NCI-H2227 (cell line): ENCODE measurements around the gene ITGA1.
A peak's percentile ranks its signal among the peaks of the same experiment; 100 is the strongest.
"Not testable (repeated sequence)": the region's sequence is repeated elsewhere in the genome, so short reads cannot be mapped to it uniquely, and the experiment has no call there.

Experiments used
- DNase-seq: peaks from one replicate; lab custom pipeline; 2025; ENCODE audit not compliant: unreplicated experiment; lab: John Stamatoyannopoulos, UW

The ITGA1 gene

DNA sequence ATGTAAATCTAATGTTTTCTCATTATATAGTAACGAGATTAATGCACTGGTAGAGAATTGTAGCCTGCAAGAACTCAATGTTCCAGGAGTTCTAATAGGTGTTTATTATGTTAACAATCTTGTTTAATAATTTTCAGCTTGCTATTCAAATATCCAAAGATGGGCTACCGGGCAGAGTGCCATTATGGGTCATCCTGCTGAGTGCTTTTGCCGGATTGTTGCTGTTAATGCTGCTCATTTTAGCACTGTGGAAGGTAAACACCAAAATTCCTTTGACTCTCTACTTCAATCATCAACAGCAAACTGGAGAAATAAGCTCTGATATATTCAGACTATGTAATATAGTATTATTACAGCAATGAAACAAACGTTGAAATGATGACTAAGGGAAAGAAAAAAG, 159.5 kb downstream of the ITGA1 start:
- no peak for DNase-seq

DNA sequence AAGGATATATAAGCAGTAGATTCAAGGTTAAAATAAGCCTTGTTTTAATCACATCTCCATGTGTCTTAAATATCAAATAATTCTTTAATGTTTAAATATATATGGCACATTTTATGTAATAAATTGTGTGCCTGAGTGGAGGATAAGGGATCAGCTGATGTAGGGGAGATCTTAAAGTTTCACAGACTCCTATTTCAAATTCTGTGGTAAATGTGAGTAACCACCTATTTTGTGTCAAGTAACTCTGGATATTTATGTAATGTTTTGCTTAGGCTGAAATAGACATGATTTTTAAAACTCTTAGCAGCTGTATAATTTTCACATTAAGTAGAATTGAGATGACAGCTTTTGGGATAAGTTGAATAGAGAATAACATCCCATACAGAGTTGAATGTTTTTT, 160.1 kb downstream of the ITGA1 start:
- DNase-seq: no peak

DNA sequence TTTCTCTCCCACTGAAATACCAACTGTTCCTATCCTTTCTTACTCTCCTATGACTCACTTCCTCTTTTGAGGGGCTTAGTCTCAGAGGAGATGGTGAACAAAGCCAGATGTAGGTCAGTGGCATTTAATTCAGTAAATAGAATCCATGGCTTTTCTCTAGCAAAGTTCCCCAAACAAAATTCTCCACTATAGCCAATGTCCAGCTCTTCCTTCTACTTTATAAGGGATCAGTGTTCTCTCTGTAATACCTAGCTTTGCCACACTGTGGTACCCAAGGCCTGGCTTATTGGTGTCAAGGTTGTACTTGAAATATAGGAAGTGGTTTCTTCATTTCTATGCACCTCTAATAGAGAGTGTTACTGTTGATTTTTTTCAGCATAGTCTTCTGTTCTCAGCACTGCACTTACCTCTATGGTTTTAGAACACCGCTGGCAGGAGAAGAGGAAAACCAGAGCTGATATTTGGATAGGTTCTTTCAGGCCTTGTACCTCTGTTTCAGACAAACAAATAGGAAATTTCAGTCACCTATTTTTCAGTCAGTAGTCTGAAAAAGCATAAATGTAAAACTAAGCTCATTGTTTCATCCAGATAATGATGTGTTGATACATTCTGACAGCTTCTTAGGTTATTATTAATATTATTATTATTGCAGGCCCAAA, 160.8 kb downstream of the ITGA1 start:
- peak; percentile 57 for DNase-seq

DNA sequence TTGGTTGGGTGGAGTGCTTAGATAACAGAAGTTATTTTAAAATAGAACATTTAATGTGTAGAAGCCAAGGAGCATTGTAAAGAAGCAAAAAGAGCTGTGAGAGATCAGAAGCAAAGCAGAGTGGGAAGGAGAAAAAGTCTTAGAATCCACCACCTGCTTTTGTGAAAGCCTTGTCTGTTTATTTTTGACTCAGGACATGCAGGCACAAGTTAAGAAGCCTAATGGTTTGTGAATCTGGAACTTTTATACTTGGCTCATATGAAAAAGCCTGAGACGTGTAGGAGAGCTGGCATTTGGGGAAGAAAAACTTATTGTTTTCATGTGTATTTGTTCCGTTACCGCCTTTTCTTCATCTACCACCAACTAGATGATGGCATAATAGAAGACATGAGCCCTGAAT, 163.0 kb downstream of the ITGA1 start:
- no peak for DNase-seq

DNA sequence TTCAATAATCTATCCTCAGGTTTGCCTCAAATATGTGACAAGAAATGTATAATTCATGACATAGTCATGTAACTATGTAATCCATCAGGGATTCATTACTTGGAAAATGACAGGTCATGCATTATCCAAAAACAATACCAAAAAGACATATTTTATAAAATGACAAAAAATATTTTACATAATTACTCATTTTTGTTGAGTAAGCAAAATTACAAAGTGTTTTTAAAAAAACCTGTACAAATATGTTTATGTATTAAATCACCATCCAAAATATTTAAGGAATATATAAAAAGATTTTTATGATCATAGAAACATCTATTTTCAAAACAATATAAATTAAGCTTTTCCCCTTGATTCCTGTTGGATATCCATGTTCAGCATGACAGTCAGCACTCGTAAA, 164.8 kb downstream of the ITGA1 start:
- no peak for DNase-seq

DNA sequence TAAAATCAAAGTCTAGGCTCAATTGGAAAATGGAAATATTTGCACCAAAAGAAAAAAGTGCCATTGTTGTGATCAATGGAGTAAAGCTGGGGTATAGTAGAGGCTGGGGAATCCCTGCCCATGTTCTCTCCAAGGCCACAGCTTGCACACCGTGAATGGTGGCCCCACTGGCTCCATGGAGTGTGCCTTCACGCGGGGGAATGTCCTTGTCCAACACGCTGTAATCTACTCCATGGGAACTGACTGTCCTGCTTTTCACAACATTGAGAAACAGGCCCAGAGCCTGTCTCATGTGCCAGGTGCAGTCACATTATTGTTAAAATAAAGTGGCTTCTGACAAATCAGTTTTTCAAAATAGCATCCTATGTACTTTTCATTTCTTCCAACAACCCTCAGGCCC, 168.3 kb downstream of the ITGA1 start:
- no peak for DNase-seq

DNA sequence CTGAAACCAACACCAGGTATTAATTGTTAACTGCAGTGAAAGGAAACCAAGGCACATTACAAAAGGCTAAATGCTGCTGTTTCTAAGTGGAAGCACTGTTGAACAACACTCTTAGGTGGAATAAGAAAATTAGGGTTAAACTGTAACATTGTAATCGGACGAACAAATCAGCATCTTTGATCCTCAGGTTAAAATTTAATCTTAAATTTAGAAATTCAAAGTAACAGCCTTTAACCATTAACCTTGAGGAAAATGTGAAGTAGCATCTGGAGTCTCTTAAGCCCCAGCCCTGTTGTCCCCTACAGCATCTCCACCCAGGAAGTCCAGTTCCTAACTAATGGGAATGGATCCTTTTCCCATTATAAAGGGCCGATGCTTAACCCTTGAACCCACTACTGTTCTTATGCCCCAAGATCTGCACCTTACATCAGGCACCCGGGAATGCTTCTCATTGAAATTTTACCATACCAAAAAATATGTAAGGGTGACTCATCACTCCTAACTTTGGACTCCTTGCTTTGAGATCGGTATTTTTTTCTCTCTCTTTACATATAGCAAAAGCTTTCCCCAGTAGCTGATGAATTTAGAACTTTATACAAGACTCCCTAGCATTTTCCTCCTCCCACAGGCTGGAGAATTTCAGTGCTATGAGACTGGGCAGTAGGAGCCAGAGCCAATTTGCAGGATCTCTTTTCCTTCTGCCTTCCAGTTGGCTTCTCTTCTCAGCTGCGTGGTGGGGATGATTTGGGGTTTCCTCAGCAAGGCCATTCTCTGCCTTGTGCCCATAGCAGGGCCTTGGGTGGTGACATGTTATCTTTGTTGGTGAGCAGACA, 169.4 kb downstream of the ITGA1 start:
- no peak for DNase-seq

DNA sequence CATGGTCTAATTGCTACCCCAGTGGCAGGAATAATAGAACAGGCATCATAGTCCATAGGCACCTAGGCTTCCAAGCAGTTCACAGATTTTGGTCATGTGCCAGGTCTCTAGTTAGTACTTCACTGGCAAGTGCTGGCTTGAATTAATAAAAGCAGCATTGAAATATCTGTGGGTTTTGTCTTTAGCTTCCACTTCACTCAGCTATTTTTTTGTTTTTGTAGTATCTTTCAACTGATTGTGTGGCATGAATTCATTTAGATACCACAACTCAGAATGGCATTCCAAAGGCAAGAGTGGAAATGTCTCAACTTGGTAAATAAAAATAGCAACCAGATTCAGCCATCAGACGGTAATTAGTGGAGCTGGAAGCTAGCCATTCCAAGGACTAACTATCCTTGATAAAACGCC, 173.6 kb downstream of the ITGA1 start:
- DNase-seq: no peak

DNA sequence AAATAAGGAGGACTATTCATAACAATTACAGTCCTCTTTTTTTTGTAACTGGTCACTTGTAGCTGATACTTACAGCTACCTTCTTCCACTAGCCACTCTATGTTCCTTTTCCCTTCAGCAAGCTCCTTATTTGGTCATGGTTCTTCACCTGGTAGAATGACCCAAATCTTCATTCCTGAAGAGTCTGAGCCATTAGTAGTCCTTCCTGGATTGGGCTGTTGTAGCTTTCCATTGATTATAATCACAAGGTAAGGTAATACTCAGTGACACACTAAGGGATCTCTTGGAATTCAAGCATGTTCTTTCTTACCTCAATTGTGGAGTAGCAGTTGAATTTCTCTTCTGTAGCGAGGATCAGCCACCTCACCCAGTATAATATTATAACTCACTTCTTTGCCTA, 175.9 kb downstream of the ITGA1 start:
- no peak for DNase-seq

DNA sequence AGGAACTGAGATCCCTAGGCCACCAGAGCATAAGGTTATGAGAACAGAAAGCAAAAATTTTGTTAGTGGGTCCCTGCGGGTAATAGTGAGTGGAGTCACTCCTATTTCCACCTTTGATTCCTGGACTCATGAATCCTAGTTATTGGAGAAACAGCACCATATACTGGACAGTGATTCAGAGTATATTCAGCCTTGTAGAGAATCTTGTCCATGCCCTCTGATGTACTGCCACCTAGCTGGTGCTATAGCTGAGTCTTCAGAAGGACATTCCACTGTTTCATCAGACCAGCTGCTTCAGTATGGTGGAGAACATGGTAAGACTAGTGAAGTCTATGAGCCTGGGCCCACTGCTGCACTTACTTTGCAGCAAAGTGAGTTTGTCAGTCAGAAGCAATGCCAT, 176.4 kb downstream of the ITGA1 start:
- DNase-seq: no peak

DNA sequence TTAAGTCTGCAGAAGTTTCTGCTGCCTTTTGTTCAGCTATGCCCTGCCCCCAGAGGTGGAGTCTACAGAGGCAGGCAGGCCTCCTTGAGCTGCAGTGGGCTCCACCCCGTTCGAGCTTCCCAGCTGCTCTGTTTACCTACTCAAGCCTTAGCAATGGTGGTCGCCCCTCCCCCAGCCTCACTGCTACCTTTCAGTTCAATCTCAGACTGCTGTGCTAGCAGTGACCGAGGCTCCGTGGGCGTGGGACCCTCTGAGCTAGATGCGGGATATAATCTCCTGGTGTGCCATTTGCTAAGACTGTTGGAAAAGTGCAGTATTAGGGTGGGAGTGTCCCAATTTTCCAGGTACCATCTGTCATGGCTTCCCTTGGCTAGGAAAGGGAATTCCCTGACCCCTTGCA, 188.4 kb downstream of the ITGA1 start:
- not testable (repeated sequence) for DNase-seq

DNA sequence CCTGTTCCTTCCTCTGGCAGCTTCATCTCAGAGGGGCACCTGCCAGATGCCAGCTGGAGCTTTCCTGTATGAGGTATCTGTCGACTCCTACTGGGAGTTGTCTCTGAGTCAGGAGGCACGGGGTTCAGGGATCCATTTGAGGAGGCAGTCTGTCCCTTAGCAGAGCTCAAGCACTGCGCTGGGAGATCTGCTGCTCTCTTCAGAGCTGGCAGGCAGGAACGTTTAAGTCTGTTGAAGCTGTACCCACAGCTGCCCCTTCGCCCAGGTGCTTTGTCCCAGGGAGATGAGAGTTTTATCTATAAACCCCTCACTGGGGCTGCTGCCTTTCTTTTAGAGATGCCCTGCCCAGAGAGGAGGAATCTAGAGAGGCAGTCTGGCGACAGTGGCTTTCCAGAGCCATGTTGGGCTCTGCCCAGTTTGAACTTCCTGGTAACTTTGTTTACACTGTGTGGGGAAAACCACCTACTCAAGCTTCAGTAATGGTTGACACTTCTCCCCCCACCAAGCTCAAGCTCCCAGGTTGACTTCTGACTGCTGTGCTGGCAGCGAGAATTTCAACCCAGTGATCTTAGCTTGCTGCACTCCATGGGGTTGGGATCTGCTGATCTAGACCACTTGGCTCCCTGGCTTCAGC, 189.7 kb downstream of the ITGA1 start:
- DNase-seq: no peak

DNA sequence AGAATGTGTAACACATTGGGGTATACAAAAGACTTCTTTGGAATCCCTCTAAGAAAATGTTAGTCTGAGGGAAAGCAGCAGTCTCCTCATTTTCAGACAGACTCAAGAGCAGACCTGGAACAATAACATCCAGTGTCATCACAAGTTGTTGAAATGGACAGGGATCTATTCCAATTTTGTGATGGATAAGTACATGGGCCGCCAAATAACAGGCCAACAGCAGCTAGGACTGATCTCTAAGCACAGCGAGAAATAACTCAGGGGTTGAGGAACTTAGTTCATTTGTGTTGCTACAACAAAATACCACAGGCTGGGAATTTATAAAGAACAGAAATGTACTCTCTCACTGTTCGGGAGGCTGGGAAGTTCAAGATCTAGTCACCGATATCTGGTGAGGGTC, 193.8 kb downstream of the ITGA1 start:
- no peak for DNase-seq

DNA sequence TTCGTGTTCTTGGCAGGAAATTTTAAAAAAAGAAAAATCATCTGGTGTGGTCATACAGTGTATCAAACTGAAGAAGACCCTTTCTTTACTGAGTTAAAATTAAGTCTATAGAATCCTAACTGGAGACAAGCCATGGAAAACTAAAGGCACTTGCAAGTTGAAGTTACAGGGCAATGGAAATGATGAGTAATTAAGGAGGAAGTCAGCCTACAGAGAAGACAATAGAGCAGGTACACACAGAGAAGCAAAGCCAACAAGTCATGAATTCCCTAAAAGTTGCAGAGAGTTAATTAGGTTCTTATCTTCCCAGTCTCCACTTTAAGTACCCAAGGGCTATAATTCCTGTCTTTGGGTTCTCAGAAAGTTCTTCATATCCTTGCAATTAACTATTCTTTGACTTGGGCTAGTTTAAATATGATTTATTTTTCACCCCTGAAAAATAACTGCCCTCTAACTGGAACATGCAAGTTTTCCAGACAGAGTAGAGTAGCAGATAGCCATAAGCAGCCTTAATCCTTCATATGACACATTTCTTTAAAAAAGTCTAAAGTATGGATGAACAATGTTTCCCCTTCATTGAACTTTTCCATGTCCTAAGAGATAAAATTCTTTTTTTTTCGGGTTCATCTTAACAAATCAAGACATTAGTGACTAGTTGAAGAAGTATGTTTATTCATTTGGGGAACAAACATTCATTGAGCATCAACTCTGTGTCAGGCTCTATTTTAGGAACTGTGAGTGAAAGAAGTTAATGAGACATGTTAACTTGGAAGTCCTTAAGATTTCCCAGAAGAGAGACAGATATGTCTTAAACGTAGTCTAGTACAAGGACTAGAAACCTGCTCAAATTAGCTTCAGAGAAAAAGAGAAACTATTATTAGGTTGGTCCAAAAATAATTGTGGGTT, 196.3 kb downstream of the ITGA1 start:
- DNase-seq: no peak

DNA sequence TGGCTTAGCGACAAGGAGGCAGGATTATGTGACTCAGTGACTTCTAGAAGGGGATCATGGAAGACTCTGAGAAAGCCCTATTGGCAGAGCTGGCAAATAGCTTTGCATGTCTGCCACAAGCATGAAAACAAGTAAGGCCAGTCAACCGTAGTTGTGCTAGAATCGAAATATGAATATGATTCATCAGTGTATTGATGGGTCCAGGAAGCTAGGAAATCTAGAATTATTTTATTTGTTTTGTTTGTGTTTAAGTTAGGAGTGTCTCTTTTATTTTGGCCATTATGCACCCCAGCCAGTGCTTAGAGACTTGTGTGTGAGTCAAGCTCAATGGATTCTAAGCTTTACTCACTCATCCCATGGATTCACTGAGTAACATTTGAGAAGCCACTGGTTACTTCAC, 197.6 kb downstream of the ITGA1 start:
- no peak for DNase-seq

DNA sequence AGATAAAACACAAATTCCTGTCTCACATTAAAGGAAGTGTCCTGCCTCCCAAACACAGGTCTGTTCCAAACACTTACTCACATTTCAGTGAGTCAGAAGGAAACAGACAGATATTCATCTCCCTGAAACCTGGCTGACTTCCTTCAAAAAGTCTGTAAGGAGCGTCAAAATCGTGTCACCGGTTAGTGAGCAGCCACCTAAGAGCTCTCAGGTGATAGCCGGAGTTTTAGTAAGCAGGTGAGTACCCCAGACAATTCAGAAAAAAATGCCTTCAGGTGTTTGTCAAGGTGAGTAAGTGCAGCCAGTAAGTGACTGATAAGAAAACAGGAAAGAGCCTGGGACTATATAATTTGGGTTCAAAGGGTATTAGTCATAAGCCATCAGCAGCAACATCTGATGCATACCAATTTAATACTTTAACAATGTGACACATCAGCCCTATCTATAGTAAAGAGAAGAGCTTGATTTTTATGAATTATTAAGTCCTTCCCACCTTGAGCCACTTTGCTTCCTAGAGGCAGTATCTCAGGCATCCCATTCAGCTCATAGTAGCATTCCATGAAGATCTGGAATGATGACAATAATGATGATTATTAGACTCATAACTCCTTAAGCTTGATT, 200.1 kb downstream of the ITGA1 start:
- DNase-seq: no peak

DNA sequence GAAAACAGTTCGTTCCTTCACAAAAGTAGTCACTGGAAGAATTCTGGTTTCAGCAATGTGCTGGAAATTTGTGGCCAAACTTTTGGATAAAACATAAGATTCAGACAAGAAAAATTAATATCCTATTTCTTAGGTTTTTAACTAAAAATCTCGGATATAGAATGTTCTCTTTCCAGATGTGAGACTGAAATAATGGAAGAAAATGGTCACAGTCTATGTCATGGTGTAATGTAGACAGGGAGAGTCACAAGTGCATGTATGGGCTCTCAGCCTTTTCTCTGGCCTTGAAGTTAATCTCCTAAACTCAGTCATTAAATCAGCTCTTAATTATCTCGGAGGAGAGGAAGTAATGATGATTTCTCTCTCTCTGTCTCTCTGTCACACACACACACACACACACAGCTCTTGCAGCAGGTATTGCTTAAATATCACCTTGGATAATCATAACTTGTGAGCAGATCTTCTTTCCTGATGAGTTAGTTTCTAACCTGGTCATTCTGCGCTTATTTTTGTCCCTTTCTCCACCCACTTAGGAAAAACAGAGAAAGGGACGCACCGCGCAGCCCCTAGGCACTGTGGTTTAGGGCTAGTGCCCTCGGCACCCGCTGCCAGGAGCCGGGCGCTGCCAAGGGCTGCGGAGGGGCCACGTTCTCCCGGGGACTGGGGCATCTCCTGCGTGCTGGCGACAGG, 200.8 kb downstream of the ITGA1 start:
- no peak for DNase-seq

DNA sequence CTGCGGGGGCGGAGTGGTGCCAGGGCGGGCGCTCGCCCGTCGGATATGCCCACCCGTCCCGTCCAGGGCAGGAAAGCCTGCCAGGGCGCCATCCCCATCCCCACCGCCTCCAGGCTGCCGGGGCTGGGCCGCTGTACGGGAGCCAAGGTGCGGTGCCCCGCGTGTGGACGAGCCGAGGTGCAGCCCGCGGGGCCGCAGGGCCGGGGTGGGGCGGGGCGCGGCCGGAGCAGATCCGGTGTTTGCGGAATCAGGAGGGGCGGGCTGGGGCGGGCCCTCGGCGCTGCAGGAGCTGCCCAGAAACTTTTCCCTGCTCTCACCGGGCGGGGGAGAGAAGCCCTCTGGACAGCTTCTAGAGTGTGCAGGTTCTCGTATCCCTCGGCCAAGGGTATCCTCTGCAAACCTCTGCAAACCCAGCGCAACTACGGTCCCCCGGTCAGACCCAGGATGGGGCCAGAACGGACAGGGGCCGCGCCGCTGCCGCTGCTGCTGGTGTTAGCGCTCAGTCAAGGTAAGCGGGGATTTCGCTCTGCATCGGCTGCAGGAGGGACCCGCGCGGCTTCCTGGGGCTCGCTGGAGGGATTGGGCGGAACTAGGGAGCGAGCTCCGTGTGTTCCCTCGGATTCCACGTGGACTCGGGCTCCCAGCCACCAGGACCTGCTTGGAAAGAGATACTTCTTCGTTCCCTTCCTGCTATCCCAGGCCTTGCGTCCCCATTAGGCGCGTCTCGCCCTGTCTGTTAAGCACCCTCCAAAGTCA, 201.5 kb downstream of the ITGA1 start, which contains the start of gene ITGA2:
ITGA2 (plus strand) TSS at position 328 of the 756 bp plus-strand sequence; CDS start at position 445, 117 bp downstream.
- peak; percentile 3 for DNase-seq

DNA sequence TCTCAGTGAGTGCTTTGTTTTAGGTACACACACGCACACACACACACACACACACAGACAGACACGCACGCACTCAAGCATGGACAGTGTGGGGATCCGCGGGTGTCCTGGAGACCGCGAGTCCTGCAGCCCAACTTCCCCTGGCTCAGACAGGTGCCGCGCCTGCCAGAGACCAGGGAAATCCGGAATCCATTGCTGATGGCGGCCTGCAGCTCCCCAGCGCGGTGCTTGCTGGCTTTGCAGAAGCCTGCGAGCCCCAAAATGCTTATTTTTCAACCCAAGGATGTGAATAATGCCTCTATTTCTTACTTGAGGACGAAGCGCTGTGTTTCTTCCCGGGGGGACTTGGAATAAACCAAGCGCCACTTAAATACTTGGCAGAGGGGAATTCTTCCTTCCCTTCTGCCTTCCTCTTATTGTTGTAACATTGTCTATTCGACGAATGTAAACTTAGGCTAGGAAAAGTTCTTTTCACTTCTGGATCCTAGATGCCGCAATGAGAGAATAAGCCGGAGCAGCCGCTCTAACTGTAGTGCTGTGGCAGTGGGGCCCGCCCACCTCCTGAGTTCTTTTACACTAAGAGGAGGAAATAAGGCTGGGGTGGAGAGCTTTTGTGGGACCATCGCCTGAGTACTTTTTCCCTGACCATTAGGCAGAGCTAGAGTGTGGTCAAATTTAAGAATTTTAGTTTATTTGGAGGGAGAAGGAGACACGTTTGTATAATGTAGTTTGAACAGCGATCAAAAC, 202.2 kb downstream of the ITGA1 start:
- peak; percentile 9 for DNase-seq
